Thoracic aorta (tissue), 2 donors: ENCODE measurements around the gene COP1. TPM values are rescaled to one million over a fixed set of nuclear protein-coding genes. Genes with fewer than 3 reads are reported as not detected.

ENCODE experiments used
- ATAC-seq: fragments of 150-250 bp; one replicate; pipeline ENCODE4 v1.8.0; 2017; ENCODE audit warnings: low read depth; ENCODE audit not compliant: insufficient number of reproducible peaks, low FRiP score
- DNase-seq: peaks from one replicate; pipeline ENCODE4 v3.0.0-alpha.2; 2020; ENCODE audit warnings: low spot score
- H3K27ac ChIP-seq, 2 donors: fragments of 200-600 bp; sonication (generic); 1 replicate in 1 of 2; 2 replicates in 1 of 2; pipeline ENCODE4 v1.5.1; 2016; ENCODE audit warnings: mild to moderate bottlenecking in 2 of 2, moderate library complexity in 2 of 2
- H3K27me3 ChIP-seq: fragments of 200-600 bp; sonication (generic); replicated peaks from 2 replicates; pipeline ENCODE4 v1.6.0; 2016; ENCODE audit warnings: mild to moderate bottlenecking; ENCODE audit not compliant: insufficient read depth
- H3K36me3 ChIP-seq: fragments of 200-600 bp; sonication (generic); one replicate; pipeline ENCODE4 v1.5.1; 2016
- H3K4me1 ChIP-seq, 2 donors: fragments of 200-600 bp; sonication (generic); 1 replicate in 1 of 2; 2 replicates in 1 of 2; pipeline versions ENCODE4 v1.5.1 to v1.6.0; 2016; ENCODE audit warnings: low read depth in 2 of 2, mild to moderate bottlenecking in 1 of 2; ENCODE audit not compliant: control insufficient read depth in 1 of 2
- H3K4me3 ChIP-seq: fragments of 200-600 bp; sonication (generic); 2 replicates; pipeline ENCODE4 v1.5.1; 2016; ENCODE audit warnings: mild to moderate bottlenecking
- H3K9me3 ChIP-seq: fragments of 200-600 bp; sonication (generic); 2 replicates; pipeline ENCODE4 v1.5.1; 2016
- total RNA-seq, 2 donors: library from RNA; depleted of rRNA; stranded (reverse); fragments of >200 nt; gene quantifications; one replicate each; pipeline versions ENCODE4 v1.1.0 to v1.2.3, GENCODE V29; 2016
- TF ChIP-seq, protein P1 (sequence below): fragments of 200-600 bp; sonication (generic); IDR thresholded peaks from one replicate; pipeline ENCODE4 v1.5.1; 2019; ENCODE audit warnings: antibody characterized with exemption

Gene COP1
- total RNA-seq, 2 donors from 2014 or later, result 62.2 to 68.6 TPM

DNA sequence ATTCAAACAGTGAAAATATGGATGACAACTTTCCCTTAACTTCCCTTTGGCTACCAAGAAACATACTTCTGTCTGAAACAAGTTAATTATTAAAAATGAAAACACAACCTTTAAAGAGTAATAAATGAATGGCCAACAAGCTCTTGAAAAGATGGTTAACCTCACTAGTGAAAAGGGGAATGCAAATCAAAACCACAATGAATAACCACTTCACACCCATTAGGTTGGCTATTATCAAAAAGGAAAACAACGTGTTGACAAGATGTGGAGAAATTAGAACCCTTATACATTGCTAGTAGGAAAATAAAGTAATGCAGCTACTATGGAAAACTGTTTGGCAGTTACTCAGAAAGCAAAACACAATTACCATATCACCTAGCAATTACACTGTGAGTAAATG is 14.1 kb downstream of the COP1 start:
- TF ChIP-seq, protein P1, sequence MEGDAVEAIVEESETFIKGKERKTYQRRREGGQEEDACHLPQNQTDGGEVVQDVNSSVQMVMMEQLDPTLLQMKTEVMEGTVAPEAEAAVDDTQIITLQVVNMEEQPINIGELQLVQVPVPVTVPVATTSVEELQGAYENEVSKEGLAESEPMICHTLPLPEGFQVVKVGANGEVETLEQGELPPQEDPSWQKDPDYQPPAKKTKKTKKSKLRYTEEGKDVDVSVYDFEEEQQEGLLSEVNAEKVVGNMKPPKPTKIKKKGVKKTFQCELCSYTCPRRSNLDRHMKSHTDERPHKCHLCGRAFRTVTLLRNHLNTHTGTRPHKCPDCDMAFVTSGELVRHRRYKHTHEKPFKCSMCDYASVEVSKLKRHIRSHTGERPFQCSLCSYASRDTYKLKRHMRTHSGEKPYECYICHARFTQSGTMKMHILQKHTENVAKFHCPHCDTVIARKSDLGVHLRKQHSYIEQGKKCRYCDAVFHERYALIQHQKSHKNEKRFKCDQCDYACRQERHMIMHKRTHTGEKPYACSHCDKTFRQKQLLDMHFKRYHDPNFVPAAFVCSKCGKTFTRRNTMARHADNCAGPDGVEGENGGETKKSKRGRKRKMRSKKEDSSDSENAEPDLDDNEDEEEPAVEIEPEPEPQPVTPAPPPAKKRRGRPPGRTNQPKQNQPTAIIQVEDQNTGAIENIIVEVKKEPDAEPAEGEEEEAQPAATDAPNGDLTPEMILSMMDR, result no peak
- DNase-seq, result no peak
- Histone ChIP-seq H3K4me1 (peaks cover 0 to 5% of the 10 kb centered on the region in 2 donors), H3K9me3 (no peaks in the 10 kb centered on the region), H3K27me3 (no peaks in the 10 kb centered on the region), H3K27ac (no peak overlapping the region), H3K36me3 (no peaks in the 10 kb centered on the region), H3K4me3 (no peak overlapping the region)
- ATAC-seq, result no peak

DNA sequence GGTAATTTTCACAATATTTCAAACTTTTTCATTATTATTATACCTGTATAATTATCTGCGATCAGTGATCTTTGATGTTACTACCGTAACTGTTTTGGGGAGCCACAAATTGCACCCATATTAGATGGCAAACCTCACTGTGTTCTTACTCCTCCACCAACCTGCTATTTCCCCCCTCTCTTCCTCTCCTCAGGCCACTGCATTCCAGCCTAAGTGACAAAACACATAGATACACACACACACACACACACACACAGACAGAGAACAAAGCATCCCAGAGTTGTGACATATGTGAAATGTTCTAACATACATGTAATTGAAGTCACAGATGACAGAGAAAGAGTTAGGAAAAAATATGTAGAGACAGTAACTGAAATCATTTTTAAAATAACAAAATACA is 18.5 kb downstream of the COP1 start:
- Histone ChIP-seq H3K4me1 (peaks cover 0 to 5% of the 10 kb centered on the region in 2 donors), H3K4me3 (no peak overlapping the region), H3K36me3 (no peaks in the 10 kb centered on the region), H3K27ac (no peak overlapping the region), H3K27me3 (no peaks in the 10 kb centered on the region), H3K9me3 (no peaks in the 10 kb centered on the region)
- TF ChIP-seq, protein P1, result no peak
- ATAC-seq (no peak), DNase-seq (no peak)

DNA sequence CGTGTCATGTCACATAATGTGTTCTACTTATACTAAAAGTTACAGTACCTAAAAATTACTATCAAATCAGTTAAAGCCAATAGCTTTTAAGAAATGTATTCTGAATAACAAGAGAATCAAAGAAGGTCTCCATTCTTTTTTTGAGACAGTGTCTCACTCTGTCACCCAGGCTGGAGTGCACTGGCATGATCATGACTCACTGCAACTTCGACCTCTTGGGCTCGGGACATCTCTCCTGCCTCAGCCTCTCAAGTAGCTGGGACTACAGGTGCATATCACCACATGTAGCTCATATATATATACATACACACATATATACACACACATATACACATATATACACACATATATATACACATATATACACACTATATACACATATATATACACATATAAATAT is 20.1 kb downstream of the COP1 start:
- no peaks in the 10 kb centered on the region for H3K36me3 ChIP-seq
- TF ChIP-seq, protein P1, result no peak
- no peaks in the 10 kb centered on the region for H3K9me3 ChIP-seq
- ATAC-seq (no peak), DNase-seq (no peak)
- H3K4me1 ChIP-seq, result peaks cover 0 to 5% of the 10 kb centered on the region in 2 donors
- H3K27me3 ChIP-seq, result no peaks in the 10 kb centered on the region
- H3K4me3 ChIP-seq, result no peak overlapping the region
- no peak overlapping the region for H3K27ac ChIP-seq

DNA sequence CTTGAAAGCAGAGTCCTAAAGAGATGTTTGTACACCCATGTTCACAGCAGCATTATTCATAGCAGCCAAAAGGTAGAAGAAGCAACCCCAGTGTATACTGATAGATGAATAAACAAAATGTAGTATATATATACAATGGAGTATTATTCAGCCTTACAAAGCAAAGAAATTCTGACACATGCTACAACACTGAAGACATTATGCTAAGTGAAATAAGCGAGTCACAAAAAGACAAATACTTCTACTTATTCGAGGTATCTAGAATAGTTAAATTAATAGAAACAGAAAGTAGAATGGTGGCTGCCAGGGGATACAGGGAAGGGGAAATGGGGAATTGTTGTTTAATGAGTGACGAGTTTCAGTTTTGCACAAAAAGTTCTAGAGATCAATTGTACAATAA is 23.5 kb downstream of the COP1 start:
- H3K36me3 ChIP-seq, result no peaks in the 10 kb centered on the region
- H3K9me3 ChIP-seq, result no peaks in the 10 kb centered on the region
- no peak overlapping the region for H3K4me3 ChIP-seq
- H3K27ac ChIP-seq, result no peak overlapping the region
- no peaks in the 10 kb centered on the region for H3K27me3 ChIP-seq
- DNase-seq (no peak), ATAC-seq (no peak)
- TF ChIP-seq, protein P1, result no peak
- H3K4me1 ChIP-seq, result no peaks in the 10 kb centered on the region

DNA sequence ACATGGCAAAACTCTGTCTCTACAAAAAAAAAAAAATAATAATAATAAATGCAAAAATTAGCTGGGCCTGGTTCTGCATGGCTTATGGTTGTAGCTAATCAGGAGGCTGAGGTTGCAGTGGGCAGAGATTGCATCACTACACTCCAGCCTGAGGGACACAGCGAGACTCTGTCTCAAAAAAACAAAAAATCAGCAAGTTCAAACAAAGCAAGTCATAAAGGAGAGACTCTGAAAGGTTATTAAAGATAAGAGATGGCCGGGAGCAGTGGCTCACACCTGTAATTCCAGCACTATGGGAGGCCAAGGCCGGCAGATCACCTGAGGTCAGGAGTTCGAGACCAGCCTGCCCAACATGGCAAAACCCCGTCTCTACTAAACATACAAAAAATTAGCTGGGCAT is 28.8 kb downstream of the COP1 start:
- ATAC-seq (no peak), DNase-seq (no peak)
- H3K4me3 ChIP-seq, result no peak overlapping the region
- H3K9me3 ChIP-seq, result no peaks in the 10 kb centered on the region
- no peak overlapping the region for H3K27ac ChIP-seq
- H3K27me3 ChIP-seq, result no peaks in the 10 kb centered on the region
- peaks cover 2% of the 10 kb centered on the region for H3K36me3 ChIP-seq
- no peaks in the 10 kb centered on the region for H3K4me1 ChIP-seq
- TF ChIP-seq, protein P1, result no peak
